Upper lobe of left lung (tissue), 6 donors: ENCODE measurements around the gene SLC45A3. TPM values are rescaled to one million over a fixed set of nuclear protein-coding genes. Genes with fewer than 3 reads are reported as not detected.
A peak's percentile ranks its signal among the peaks of the same experiment; 100 is the strongest.
"Not testable (repeated sequence)": the region's sequence is repeated elsewhere in the genome, so short reads cannot be mapped to it uniquely, and the experiment has no call there.

Source experiments
- ATAC-seq, 2 donors: fragments of 200-7000 bp; cut with Tn5 transposase; one replicate each; pipeline ENCODE4 v1.9.1; 2022; ENCODE audit warnings: mild to moderate bottlenecking in 2 of 2, moderate library complexity in 2 of 2; ENCODE audit not compliant: low FRiP score in 2 of 2
- DNase-seq, 2 donors: peaks; one replicate each; pipeline ENCODE4 v3.0.0-alpha.2; 2019 to 2020
- H3K27ac ChIP-seq, 4 donors: fragments of 200-600 bp; sonication (generic); one replicate each; pipeline ENCODE4 v1.5.1; 2016 to 2019
- H3K27me3 ChIP-seq, 4 donors: fragments of 200-600 bp; sonication (generic); one replicate each; pipeline ENCODE4 v1.5.1; 2017 to 2019
- H3K36me3 ChIP-seq, 4 donors: fragments of 200-600 bp; sonication (generic); one replicate each; pipeline ENCODE4 v1.5.1; 2016 to 2019
- H3K4me1 ChIP-seq, 4 donors: fragments of 200-600 bp; sonication (generic); one replicate each; pipeline ENCODE4 v1.5.1; 2018 to 2019
- H3K4me3 ChIP-seq, 4 donors: fragments of 200-600 bp; sonication (generic); one replicate each; pipeline ENCODE4 v1.5.1; 2017 to 2019; ENCODE audit warnings: mild to moderate bottlenecking in 2 of 4, moderate library complexity in 1 of 4
- H3K9me3 ChIP-seq, 4 donors: fragments of 200-600 bp; sonication (generic); one replicate each; pipeline ENCODE4 v1.5.1; 2018 to 2019
- EP300 ChIP-seq, 4 donors: sonication (generic); formaldehyde crosslinking; IDR thresholded peaks; one replicate each; pipeline ENCODE4 v1.5.1; 2017; ENCODE audit warnings: antibody characterized with exemption in 4 of 4, control low read depth in 2 of 4
- POLR2A ChIP-seq, 4 donors: fragments of 450-650 bp; IDR thresholded peaks; one replicate each; pipeline ENCODE4 v1.5.1; 2016 to 2017; ENCODE audit warnings: antibody characterized with exemption in 4 of 4, mild to moderate bottlenecking in 2 of 4
- POLR2AphosphoS5 ChIP-seq, 2 donors: sonication (generic); formaldehyde crosslinking; IDR thresholded peaks; one replicate each; pipeline ENCODE4 v1.5.1; 2017; ENCODE audit warnings: antibody characterized with exemption in 2 of 2
- WGBS, 2 donors: methylation state at CpG; one replicate each; pipeline ENCODE4 v1.1.5; 2017 to 2018; 5-methylcytosine and 5-hydroxymethylcytosine counted together
- total RNA-seq, 6 donors: library from RNA; depleted of rRNA in 4 of 6; stranded (reverse); fragments of >200 nt in 4 of 6; gene quantifications; one replicate each; pipeline versions ENCODE4 v1.1.0 to v1.2.1, GENCODE V29; 2016 to 2021
- TF ChIP-seq, protein P1 (sequence below), 6 experiments: fragments of 450-650 bp in 4 of 6; fragments of 200-600 bp in 2 of 6; sonication (generic) in 2 of 6; IDR thresholded peaks; one replicate each; pipeline ENCODE4 v1.5.1; 2016 to 2019; ENCODE audit warnings: antibody characterized with exemption in 6 of 6
- donor health status: DM: no; HTN: no; CAD: no; lungs with moderate emphysema.
- donor health status: DM: no; HTN: yes; CAD: no; lungs with severe emphysema.

SLC45A3 gene, protein sequence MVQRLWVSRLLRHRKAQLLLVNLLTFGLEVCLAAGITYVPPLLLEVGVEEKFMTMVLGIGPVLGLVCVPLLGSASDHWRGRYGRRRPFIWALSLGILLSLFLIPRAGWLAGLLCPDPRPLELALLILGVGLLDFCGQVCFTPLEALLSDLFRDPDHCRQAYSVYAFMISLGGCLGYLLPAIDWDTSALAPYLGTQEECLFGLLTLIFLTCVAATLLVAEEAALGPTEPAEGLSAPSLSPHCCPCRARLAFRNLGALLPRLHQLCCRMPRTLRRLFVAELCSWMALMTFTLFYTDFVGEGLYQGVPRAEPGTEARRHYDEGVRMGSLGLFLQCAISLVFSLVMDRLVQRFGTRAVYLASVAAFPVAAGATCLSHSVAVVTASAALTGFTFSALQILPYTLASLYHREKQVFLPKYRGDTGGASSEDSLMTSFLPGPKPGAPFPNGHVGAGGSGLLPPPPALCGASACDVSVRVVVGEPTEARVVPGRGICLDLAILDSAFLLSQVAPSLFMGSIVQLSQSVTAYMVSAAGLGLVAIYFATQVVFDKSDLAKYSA
- total RNA-seq = 1 to 10 TPM; 2.1 to 9.9 (median 4.1) TPM

DNA sequence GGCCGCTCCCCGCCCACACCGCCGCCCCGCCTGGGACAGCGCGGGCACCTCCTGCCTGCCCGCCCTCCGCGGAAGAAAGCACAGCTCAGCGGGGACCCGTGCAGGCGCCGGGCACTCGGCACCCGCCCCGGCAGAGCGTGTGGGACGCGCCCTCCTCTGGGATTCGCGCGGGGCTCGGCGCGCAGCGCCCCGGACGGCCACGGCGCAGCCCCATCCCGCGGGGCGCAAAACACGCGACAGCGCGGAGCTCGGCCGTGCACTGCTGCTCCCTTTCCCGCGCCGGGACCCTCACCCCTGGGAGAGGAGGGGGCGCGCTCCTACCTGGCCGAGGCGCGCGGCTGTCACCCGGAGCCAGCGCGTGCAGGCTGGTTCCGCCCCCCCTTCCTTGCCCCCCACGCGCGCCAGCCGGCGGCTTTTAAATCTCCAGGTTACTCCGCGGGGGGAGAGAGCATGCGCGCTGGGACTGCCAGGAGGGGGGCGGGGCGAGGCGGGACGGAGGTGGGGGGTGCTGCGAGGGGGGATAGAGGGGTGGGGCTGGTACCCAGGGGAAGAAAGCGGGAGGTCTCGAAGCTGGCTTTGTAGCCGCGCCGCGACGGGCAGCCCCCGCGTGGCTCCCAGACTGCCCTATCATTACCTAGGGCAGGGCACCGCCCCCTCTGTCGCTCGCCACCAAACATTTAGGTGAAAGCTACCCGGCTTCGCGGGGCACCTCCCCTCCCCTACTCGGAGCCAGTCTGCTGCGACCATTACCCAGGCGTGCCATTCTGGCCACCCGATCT, at the start of gene SLC45A3:
SLC45A3 (minus strand) TSS at position 437 of the 779 bp plus-strand sequence. CDS start 15,853 bp downstream, outside the sequence.
- Histone ChIP-seq H3K27me3 (no peaks in the 10 kb centered on the region), H3K27ac (peak within 1 kb of the TSS in 2 of 4 donors; percentile 54 to 61), H3K9me3 (no peaks in the 10 kb centered on the region), H3K36me3 (no peaks in the 10 kb centered on the region), H3K4me1 (peaks cover 9 to 21% (median 14%) of the 10 kb centered on the region in 4 donors), H3K4me3 (peak within 1 kb of the TSS; percentile 60 to 84 (median 69))
- TF ChIP-seq, protein P1, sequence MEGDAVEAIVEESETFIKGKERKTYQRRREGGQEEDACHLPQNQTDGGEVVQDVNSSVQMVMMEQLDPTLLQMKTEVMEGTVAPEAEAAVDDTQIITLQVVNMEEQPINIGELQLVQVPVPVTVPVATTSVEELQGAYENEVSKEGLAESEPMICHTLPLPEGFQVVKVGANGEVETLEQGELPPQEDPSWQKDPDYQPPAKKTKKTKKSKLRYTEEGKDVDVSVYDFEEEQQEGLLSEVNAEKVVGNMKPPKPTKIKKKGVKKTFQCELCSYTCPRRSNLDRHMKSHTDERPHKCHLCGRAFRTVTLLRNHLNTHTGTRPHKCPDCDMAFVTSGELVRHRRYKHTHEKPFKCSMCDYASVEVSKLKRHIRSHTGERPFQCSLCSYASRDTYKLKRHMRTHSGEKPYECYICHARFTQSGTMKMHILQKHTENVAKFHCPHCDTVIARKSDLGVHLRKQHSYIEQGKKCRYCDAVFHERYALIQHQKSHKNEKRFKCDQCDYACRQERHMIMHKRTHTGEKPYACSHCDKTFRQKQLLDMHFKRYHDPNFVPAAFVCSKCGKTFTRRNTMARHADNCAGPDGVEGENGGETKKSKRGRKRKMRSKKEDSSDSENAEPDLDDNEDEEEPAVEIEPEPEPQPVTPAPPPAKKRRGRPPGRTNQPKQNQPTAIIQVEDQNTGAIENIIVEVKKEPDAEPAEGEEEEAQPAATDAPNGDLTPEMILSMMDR (IDR thresholded peaks at IDR 0.05) = no peak
- TF ChIP-seq POLR2A (IDR thresholded peaks at IDR 0.05) (no peak), EP300 (IDR thresholded peaks at IDR 0.05) (no peak), POLR2AphosphoS5 (IDR thresholded peaks at IDR 0.05) (no peak)
- peak; percentile 17 to 77 for ATAC-seq
- 2 to 4% methylated on average over 20 to 37 of the region's 86 CpGs for WGBS, 2 donors
- DNase-seq = peak in 1 of 2 donors; percentile 88

DNA sequence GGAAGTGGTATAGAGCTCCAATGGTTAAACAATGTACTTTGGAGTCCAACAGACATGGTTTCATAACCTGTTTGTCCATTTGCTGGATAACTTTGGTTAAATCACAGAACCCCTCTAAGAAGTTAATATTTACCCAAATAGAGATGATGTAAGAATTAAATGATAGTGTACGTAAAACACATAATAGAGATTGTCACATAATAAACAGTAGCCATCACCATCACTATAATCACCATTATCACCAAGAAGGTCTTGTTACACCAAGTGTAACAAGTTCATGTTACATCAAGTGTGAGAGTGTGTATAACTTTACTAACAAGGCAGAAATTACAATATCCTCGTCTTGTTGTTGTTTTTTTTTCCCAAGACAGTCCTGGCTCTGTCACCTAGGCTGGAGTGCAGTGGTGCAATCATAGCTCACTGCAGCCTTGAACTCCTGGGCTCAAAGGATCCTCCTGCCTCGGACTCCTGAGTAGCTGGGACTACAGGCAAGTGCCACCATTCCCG, 46.4 kb upstream of the SLC45A3 start:
- Histone ChIP-seq H3K4me1 (peaks cover 0 to 4% (median 0%) of the 10 kb centered on the region in 4 donors), H3K4me3 (no peak overlapping the region), H3K27ac (no peak overlapping the region), H3K36me3 (peaks cover 7 to 63% (median 13%) of the 10 kb centered on the region in 4 donors), H3K27me3 (no peaks in the 10 kb centered on the region), H3K9me3 (no peaks in the 10 kb centered on the region)
- DNase-seq (no peak), ATAC-seq (no peak)
- TF ChIP-seq, protein P1 (IDR thresholded peaks at IDR 0.05) = no peak
- TF ChIP-seq POLR2A (IDR thresholded peaks at IDR 0.05) = no peak
- no peak for TF ChIP-seq POLR2AphosphoS5 (IDR thresholded peaks at IDR 0.05)
- TF ChIP-seq EP300 (IDR thresholded peaks at IDR 0.05) = no peak
- 80 to 87% methylated on average over 4 of the region's 4 CpGs for WGBS, 2 donors

DNA sequence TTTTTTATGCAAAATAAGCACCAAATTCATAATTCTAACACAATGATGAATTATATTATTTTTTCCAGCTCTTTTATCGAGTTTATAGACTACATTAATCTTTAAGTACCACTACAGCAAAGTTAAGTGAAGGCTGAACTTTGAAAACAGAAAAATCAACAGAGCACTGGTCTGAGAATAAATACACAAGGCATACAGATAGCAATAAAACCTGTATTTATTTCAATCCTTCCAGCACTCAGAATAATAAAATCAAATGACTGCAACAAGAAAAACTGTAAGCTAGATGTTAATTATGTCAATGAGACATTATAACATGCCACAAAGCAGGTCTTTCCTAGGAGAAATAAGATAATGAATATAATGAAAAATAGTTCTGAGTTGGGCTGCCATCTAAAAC, 45.2 kb upstream of the SLC45A3 start:
- no peaks in the 10 kb centered on the region for H3K9me3 ChIP-seq
- TF ChIP-seq POLR2AphosphoS5 (IDR thresholded peaks at IDR 0.05) (no peak), POLR2A (IDR thresholded peaks at IDR 0.05) (no peak), EP300 (IDR thresholded peaks at IDR 0.05) (no peak)
- TF ChIP-seq, protein P1 (IDR thresholded peaks at IDR 0.05) = no peak
- H3K4me3 ChIP-seq = no peak overlapping the region
- H3K36me3 ChIP-seq = peaks cover 9 to 75% (median 23%) of the 10 kb centered on the region in 4 donors
- 46 to 69% methylated on average over 1 of the region's 1 CpG for WGBS, 2 donors
- H3K27me3 ChIP-seq = no peaks in the 10 kb centered on the region
- ATAC-seq (no peak), DNase-seq (no peak)
- no peak overlapping the region for H3K27ac ChIP-seq
- H3K4me1 ChIP-seq = peaks cover 0 to 4% (median 0%) of the 10 kb centered on the region in 4 donors

DNA sequence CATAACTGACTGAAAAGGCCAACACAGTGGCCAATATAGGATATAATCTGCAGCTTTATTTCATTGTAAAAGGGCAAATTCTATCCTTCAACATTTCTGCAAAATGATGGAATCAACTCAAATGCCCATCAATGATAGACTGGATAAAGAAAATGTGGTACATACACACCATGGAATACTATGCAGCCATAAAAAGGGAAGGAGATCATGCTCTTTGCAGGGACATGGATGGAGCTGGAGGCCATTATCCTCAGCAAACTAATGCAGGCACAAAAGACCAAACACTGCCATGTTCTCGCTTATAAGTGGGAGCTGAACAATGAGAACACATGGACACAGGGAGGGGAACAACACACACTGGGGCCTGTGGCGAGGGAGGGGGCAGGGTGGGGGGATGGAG, 40.4 kb upstream of the SLC45A3 start:
- H3K4me1 ChIP-seq, H3K27ac ChIP-seq, H3K27me3 ChIP-seq, H3K9me3 ChIP-seq, DNase-seq, ATAC-seq, H3K4me3 ChIP-seq: not testable (repeated sequence)
- peaks cover 30 to 94% (median 44%) of the 10 kb centered on the region in 4 donors for H3K36me3 ChIP-seq
- WGBS, 2 donors = 50 to 97% methylated on average over 2 of the region's 2 CpGs

DNA sequence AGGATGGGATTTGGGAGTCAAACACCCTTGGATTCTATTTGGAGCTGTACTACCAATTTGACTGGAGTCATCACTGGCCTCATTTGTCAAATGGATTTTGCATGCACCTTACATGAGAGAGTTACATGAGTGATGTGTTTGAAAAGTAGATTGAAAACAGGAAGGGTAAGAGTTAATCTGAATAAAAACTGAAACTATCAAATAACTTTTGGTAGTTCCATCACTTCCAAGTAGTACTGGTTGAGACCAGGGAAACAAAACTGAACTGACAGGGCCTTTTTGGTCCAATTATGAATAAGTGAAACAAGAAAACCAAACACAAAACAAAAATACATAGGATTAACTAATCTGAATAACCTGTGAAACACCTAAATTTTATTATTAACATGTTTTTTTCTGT, 39.5 kb upstream of the SLC45A3 start:
- no peak for DNase-seq
- no peak for TF ChIP-seq POLR2A (IDR thresholded peaks at IDR 0.05)
- no peak for TF ChIP-seq EP300 (IDR thresholded peaks at IDR 0.05)
- no peak overlapping the region for H3K4me3 ChIP-seq
- no peaks in the 10 kb centered on the region for H3K27me3 ChIP-seq
- peaks cover 30 to 94% (median 45%) of the 10 kb centered on the region in 4 donors for H3K36me3 ChIP-seq
- no peak overlapping the region for H3K27ac ChIP-seq
- H3K4me1 ChIP-seq = no peaks in the 10 kb centered on the region
- H3K9me3 ChIP-seq = no peaks in the 10 kb centered on the region
- ATAC-seq = no peak
